TTC549 (cell line): ENCODE measurements around the gene GLI1.
"Not testable (repeated sequence)": the region's sequence is repeated elsewhere in the genome, so short reads cannot be mapped to it uniquely, and the experiment has no call there.

Experiments
- FAIRE-seq: peaks from 2 replicates; lab custom pipeline; 2012; peaks lifted over from hg19 to GRCh38; lab: Jason Lieb, UNC

Gene GLI1

GRCh38 chr12:57441846-57442427, 17.6 kb upstream of the GLI1 start:
- no peak for FAIRE-seq

DNA sequence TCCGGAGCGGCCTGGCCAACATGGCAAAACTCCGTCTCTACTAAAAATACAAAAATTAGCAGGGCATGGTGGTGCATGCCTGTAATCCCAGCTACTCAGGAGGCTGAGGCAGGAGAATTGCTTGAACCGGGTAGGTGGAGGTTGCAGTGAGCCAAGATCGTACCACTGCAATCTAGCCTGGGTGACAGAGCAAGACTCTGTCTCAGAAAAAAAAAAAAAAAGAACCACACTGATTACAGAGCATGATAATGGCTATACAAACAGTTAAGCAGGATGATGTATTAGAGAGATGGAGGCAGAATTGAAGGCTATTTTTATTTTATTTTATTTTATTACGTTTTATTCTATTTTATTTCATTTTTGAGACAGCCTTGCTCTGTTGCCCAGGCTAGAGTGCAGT, 15.2 kb upstream of the GLI1 start:
- not testable (repeated sequence) for FAIRE-seq

DNA sequence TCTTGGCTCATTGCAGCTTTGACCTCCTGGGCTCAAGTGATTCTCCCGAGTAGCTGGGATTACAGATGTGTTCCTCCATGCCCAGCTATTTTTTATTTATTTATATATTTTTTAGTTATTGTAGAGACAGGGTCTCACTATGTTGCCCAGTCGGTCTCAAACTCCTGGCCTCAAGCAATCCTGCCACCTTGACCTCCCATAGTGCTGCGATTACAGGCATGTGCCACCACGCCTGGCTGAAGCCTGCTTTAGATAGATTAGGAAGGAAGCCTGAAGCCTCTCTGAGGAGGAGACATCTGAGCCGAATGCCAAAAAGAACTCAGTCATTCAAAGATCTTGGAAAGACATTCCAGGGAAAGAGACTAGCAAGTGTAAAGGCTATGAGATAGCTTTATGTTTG, 14.8 kb upstream of the GLI1 start:
- no peak for FAIRE-seq

- FAIRE-seq: no peak
Observed at GRCh38 chr12:57446292-57446960, 13.2 kb upstream of the GLI1 start.

DNA sequence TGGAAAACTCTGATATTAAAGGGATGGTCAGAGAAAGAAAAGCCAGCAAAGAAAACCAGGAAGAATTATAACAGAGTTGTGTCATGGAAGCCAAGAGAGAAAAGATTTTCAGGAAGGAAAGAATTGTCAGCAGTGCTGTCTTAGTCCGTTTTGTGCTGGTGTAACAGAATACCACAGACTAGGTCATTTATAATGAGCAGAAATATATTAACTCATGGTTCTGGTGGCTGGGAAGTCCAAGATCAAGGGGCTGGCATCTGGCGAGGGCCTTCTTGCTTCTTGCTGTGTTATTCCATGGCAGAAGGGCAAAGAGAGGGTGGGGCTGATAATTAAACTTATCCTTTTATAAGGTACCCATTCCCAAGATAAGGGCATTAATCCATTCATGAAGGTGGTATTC, 10.9 kb upstream of the GLI1 start:
- no peak for FAIRE-seq

- FAIRE-seq: no peak
Observed at GRCh38 chr12:57449375-57449774, 10.2 kb upstream of the GLI1 start.

- no peak for FAIRE-seq
Observed at GRCh38 chr12:57450057-57450456, 9.5 kb upstream of the GLI1 start.

DNA sequence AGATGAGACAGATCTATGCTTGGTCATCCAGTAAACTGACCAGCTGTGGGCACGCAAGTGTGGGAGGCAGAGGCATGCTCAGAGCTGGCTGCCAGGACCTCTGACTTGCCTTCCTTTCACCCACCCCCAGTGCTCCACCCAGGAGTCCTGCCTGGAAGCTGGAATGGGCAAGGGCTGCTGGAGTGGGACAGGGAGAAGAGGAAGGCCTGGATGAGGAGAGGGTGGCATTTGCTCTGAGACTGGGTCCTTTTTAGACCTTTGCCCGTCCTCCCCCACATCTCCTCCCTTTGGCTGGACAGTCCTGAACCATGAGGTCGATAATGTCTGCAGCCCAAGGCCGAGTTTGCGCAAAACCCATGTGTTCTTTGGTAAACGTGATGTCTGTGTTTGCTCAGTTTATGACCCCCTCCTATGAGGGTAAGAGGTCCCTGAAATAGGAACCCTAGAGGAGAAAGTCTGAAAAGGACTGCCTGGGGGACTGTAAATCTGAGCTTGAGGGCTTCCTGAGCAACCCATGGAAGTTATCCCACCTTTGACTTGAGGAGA, 8.3 kb upstream of the GLI1 start:
- no peak for FAIRE-seq

DNA sequence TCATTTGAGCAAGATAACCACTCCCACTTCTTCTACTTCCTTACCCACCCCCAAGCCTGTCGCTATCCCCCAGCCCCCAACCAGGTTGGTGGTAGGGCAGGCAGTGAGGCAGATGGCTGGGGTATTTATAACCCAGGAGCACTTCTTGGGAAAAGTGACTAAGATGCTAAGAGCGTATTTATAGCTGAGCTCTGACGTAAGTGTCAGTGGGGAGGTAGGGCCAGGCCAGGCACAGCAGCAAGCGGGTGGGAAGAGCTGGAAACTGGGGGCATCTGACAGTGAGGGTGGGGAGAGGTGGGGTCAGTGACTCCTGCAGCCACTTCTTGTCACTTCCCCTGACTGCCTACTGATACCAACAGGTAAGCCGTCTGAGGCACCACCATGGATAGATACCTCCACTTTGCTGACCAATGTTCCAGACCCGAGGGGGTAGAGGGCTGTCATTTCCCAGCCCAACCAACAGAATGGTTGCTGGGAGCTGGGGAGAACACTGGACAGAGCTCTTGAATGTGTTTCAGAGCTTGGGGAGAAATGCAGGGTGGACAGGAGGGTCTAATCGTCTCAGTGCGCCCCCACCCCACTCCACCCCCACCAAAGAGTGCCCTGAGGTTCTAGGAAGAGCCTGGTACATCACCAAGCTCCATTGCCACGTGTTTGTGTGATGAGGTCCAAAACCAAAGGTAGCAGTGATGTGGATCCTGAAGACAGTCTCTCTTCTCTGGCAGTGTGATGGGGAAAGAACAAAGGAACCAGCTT, 7.2 kb upstream of the GLI1 start:
- no peak for FAIRE-seq

GRCh38 chr12:57452937-57453509, 6.6 kb upstream of the GLI1 start:
- no peak for FAIRE-seq

GRCh38 chr12:57454213-57454565, 5.4 kb upstream of the GLI1 start:
- no peak for FAIRE-seq

GRCh38 chr12:57454566-57455373, 4.8 kb upstream of the GLI1 start, which contains the start of gene INHBE:
Gene INHBE (plus strand): TSS chr12:57455307. CDS start chr12:57455537, 230 bp downstream.
- no peak for FAIRE-seq

DNA sequence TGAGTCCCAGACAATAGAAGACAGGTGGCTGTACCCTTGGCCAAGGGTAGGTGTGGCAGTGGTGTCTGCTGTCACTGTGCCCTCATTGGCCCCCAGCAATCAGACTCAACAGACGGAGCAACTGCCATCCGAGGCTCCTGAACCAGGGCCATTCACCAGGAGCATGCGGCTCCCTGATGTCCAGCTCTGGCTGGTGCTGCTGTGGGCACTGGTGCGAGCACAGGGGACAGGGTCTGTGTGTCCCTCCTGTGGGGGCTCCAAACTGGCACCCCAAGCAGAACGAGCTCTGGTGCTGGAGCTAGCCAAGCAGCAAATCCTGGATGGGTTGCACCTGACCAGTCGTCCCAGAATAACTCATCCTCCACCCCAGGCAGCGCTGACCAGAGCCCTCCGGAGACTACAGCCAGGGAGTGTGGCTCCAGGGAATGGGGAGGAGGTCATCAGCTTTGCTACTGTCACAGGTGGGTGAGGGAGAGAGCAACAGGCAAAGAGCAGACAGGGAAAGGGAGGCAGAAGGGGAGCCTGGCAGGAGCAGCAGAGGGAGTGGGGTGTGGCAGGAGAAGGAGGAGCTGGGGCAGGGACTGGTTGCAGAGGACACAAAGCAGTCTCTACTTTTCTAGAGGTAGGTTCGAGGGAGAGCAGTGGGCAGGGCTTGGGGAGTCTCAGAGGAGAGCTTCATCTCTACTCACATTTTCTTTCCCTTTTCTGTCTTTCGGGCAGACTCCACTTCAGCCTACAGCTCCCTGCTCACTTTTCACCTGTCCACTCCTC, 4.0 kb upstream of the GLI1 start:
- FAIRE-seq: no peak

- FAIRE-seq: no peak
Observed at GRCh38 chr12:57456145-57456700, 3.4 kb upstream of the GLI1 start.

DNA sequence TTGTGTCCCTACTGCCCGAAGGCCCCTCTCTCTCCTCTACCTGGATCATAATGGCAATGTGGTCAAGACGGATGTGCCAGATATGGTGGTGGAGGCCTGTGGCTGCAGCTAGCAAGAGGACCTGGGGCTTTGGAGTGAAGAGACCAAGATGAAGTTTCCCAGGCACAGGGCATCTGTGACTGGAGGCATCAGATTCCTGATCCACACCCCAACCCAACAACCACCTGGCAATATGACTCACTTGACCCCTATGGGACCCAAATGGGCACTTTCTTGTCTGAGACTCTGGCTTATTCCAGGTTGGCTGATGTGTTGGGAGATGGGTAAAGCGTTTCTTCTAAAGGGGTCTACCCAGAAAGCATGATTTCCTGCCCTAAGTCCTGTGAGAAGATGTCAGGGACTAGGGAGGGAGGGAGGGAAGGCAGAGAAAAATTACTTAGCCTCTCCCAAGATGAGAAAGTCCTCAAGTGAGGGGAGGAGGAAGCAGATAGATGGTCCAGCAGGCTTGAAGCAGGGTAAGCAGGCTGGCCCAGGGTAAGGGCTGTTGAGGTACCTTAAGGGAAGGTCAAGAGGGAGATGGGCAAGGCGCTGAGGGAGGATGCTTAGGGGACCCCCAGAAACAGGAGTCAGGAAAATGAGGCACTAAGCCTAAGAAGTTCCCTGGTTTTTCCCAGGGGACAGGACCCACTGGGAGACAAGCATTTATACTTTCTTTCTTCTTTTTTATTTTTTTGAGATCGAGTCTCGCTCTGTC, 2.7 kb upstream of the GLI1 start:
- no peak for FAIRE-seq

DNA sequence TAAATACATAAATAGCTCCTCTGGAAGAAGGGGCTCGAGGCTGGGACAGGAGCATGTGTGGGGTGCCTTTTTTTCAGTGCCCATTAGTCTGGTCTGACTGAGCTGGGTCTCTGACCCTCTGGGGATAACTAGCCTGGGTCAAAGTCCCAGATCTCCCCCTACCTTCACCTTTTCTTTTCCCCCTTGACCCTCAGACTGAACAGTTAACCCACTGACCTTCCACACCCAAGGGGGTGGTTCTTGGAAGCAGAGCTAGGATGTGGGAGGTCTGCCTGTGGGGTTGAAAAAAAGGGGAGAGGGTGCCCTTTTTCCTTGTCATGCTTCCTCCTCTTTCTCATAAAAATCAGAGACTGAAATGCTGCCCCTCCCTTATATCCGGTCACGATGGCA, 925 bp upstream of the GLI1 start:
- FAIRE-seq: no peak

DNA sequence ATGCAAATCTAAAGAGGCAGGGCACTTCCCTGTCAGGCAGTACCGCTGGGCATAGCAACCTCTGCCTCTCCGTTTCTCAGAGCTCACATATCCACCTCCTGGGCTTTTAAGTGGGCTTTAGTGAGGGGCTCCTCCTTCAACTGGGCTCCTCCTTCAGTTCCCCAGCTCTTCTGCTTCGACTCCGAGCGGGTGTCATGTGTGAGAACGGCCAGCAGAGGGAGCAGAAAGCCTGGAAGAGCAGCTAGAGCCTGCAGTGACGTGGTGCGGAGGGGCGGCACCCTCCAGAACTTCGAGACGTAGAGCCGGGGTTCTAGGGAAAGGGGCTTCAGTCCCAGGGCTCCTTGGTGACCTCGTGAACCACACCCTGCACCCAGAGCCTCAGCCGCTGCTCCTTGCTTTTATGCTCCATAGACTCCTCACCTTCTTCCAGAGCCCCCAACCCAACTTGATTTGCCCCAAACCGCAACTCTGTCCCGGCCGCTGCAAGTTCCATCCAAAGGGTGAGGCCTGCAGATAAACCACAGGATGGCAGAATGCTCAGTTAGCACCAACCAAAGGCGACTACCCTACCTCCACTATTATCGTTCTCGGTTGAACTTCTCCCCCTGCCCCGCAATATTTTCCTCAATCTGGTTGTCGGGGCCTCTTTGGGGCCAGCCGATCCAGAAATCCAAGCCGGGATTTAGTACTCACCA, 383 bp upstream of the GLI1 start:
- FAIRE-seq: no peak

DNA sequence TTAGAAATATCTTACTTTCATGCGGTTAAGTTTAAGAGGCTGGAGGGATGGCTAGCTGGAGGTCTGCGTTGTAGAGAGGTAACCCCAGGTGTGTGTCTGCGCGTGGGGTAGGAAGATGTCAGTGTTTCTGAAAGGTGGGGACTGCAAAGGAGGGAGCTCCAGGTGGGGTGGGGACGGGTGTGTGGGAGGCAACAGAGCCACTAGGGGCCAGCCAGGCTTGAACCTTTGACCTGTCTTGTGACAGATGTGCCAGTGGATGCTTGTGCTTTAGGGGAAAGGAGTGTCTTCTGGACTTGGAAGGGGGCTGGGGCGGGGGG, 841 bp downstream of the GLI1 start:
- FAIRE-seq: no peak

DNA sequence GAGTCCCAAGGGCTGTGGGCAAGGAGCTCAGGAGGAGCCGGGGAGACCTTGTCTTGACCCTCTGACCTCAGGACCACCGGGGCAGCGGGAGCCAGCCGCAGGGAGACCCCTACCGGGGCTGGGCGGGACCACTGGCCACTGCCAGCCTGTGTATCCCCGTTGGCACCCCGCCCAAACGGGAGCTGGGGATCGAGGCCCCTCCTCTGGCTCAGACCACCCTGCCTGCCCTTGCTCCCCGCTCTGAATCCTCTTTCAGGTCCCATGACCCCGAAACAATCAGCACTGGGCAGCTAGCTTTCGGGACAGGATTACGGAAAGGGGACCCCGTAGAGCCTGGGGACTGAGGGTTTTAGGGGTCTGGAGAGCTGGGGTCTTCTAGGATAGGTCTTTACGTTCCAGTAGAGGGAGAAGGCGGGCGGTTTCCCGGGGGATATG, 1.3 kb downstream of the GLI1 start:
- FAIRE-seq: no peak
